HUDEP-2 (cell line): ENCODE measurements around the gene GGA2.
"Not testable (repeated sequence)": the region's sequence is repeated elsewhere in the genome, so short reads cannot be mapped to it uniquely, and the experiment has no call there.

ENCODE experiments used
- DNase-seq, 76 experiments: peaks; one replicate each; lab custom pipeline; 2025; ENCODE audit not compliant: unreplicated experiment in 76 of 76; lab: John Stamatoyannopoulos, UW

Gene GGA2

GRCh38 chr16:23510164-23510914 lies at the start of gene GGA2:
Gene GGA2, minus strand, starts transcription at chr16:23510494. Its CDS starts 83 bp downstream, at chr16:23510411.
- DNase-seq, result peak in 72 of 76 experiments; percentile 21 to 87 (median 72)

- peak in 3 of 76 experiments; percentile 19 to 33 (median 20) for DNase-seq
These were observed 47.7 kb upstream of the GGA2 start for GRCh38 chr16:23557779-23558702.

- DNase-seq, result peak; percentile 87 to 99 (median 98)
These were observed 46.8 kb upstream of the GGA2 start, which contains the start of the genes EARS2 and UBFD1 for GRCh38 chr16:23556881-23557778. Gene EARS2, minus strand, starts transcription at chr16:23557350. Its CDS starts 7 bp downstream, at chr16:23557343. Gene UBFD1, plus strand, starts transcription at chr16:23557727. Its CDS starts 16 bp downstream, at chr16:23557743.

GRCh38 chr16:23554536-23554935 lies 44.2 kb upstream of the GGA2 start:
- DNase-seq, result no peak

GRCh38 chr16:23552161-23552560 lies 41.9 kb upstream of the GGA2 start:
- no peak for DNase-seq

GRCh38 chr16:23549938-23550337 lies 39.6 kb upstream of the GGA2 start:
- DNase-seq, result no peak

GRCh38 chr16:23544436-23544835 lies 34.1 kb upstream of the GGA2 start:
- no peak for DNase-seq

GRCh38 chr16:23540817-23541178 lies 30.5 kb upstream of the GGA2 start:
- DNase-seq, result not testable (repeated sequence)

GRCh38 chr16:23539984-23540816 lies 29.9 kb upstream of the GGA2 start:
- no peak for DNase-seq

- DNase-seq, result no peak
These were observed 28.6 kb upstream of the GGA2 start for GRCh38 chr16:23538919-23539278.

GRCh38 chr16:23537390-23537789 lies 27.1 kb upstream of the GGA2 start:
- DNase-seq, result no peak

GRCh38 chr16:23535901-23536300 lies 25.6 kb upstream of the GGA2 start:
- no peak for DNase-seq

- DNase-seq, result no peak
These were observed 24.9 kb upstream of the GGA2 start for GRCh38 chr16:23534868-23535860.

GRCh38 chr16:23532448-23532847 lies 22.2 kb upstream of the GGA2 start:
- DNase-seq, result no peak

GRCh38 chr16:23530062-23530461 lies 19.8 kb upstream of the GGA2 start:
- no peak for DNase-seq

GRCh38 chr16:23528644-23529310 lies 18.5 kb upstream of the GGA2 start:
- no peak for DNase-seq

- no peak for DNase-seq
These were observed 17.8 kb upstream of the GGA2 start for GRCh38 chr16:23527961-23528643.
